Measurements from ENCODE around the gene PRKN.

The PRKN gene

DNA sequence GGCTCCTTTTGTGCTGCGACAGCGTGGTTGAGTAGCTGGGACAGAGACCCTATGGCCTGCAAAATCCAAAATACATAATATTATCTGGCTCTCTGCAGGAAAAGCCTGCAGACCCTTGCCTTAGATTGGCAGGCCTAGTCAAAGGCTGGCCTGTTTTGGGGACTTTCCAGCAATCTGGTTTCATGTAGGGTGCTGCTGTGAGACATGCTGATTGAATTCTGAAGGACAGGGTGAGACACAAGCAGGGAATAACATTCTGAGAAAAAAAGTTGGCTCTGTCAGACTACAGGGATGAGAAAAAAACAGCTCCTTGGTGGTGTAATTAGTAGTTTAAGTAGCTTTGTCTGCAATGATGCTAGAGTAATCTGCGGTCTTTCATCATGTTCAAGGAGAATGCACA lies 1051.0 kb downstream of the PRKN start:
- no peaks in the 10 kb centered on the region for H3K27me3 ChIP-seq (ENCODE audit: control insufficient read depth in 1 of 2, insufficient read depth in 1 of 2, low read length in 2 of 2)
- no peak overlapping the region for H3K23ac ChIP-seq (ENCODE audit: low read length in 2 of 2)
- no peak overlapping the region for H2BK12ac ChIP-seq (ENCODE audit: low read length in 2 of 2)
- no peak overlapping the region for H2AK5ac ChIP-seq (ENCODE audit: low read length, severe bottlenecking)
- H3K4ac ChIP-seq (ENCODE audit: low read depth in 1 of 2, low read length in 2 of 2) = no peak overlapping the region
- no peak overlapping the region for H3K14ac ChIP-seq (ENCODE audit: low read length in 2 of 2)
- H3K4me1 ChIP-seq (ENCODE audit: control insufficient read depth, insufficient read depth, low read depth, low read length) = peaks cover 2% of the 10 kb centered on the region
- no peak for DNase-seq
- H2AFZ ChIP-seq (ENCODE audit: low read depth, low read length) = no peak overlapping the region
- 82% methylated on average over 3 of the region's 3 CpGs for WGBS
- H3K9me3 ChIP-seq (ENCODE audit: control insufficient read depth, low read length) = no peaks in the 10 kb centered on the region
- no peak overlapping the region for H3K18ac ChIP-seq (ENCODE audit: low read depth in 1 of 2, low read length in 2 of 2)
- no peak overlapping the region for H2BK15ac ChIP-seq (ENCODE audit: low read depth, poor library complexity, severe bottlenecking)
- no peak overlapping the region for H4K91ac ChIP-seq (ENCODE audit: low read length)
- H2BK5ac ChIP-seq (ENCODE audit: low read depth, low read length, poor library complexity, severe bottlenecking) = no peak overlapping the region
- H3K9ac ChIP-seq (ENCODE audit: low read length) = no peak overlapping the region
- H3K79me1 ChIP-seq (replicated peaks; ENCODE audit: low read length, poor library complexity, severe bottlenecking) = no peaks in the 10 kb centered on the region
- no peak overlapping the region for H3K4me3 ChIP-seq (ENCODE audit: insufficient read depth in 1 of 2, low read depth in 1 of 2, low read length in 2 of 2)
- no peak overlapping the region for H3K4me2 ChIP-seq (ENCODE audit: low read length, poor library complexity, severe bottlenecking)
- H4K8ac ChIP-seq (ENCODE audit: low read length) = no peak overlapping the region
- H2BK120ac ChIP-seq (ENCODE audit: low read depth, low read length) = no peak overlapping the region
- no peaks in the 10 kb centered on the region for H3K36me3 ChIP-seq (ENCODE audit: control insufficient read depth in 1 of 2, insufficient read depth in 2 of 2, low read depth in 1 of 2, low read length in 2 of 2)
- H3K27ac ChIP-seq (ENCODE audit: low read length, poor library complexity, severe bottlenecking) = no peak overlapping the region

DNA sequence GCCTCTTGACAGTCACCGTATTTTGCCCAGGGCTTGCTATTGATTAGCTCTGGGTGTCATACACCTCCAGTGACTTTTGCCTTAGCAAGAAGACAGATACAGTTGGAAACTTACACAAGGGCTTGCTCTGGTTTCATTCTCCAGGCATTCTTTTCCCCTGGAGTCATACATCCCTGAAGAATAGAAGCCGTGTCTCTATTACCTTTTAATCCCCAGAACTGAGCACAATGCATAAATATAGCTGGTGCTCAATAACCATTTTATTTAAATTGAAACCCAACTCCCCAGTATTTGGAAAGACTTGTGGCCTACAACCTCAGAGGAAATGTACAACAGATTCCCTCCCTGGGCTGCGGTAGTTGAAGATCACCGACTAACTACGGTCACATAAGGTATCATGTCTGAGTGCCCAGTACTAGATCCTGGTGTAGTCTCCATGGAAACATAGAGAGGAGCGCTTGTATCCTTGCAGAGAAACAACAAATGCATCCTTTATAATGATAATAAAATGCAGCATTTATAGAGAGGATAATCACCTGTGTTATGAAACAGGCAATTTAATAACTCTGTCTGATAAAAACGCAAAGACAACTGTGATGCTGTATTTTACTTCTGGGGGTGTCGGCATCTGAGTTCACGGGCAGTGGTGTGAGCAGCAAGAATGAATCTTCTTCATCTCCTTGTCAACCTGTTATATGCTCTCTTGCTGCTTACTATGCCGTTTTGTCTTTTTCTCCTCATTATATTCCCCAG lies 1052.5 kb downstream of the PRKN start:
- Histone ChIP-seq H4K8ac (ENCODE audit: low read length) (no peak overlapping the region), H2BK120ac (ENCODE audit: low read depth, low read length) (no peak overlapping the region), H2BK5ac (ENCODE audit: low read depth, low read length, poor library complexity, severe bottlenecking) (no peak overlapping the region), H3K4me3 (ENCODE audit: insufficient read depth in 1 of 2, low read depth in 1 of 2, low read length in 2 of 2) (no peak overlapping the region), H3K9me3 (ENCODE audit: control insufficient read depth, low read length) (no peaks in the 10 kb centered on the region), H3K79me1 (replicated peaks; ENCODE audit: low read length, poor library complexity, severe bottlenecking) (no peaks in the 10 kb centered on the region), H3K14ac (ENCODE audit: low read length in 2 of 2) (no peak overlapping the region), H3K4me2 (ENCODE audit: low read length, poor library complexity, severe bottlenecking) (no peak overlapping the region), H2AFZ (ENCODE audit: low read depth, low read length) (no peak overlapping the region), H2AK5ac (ENCODE audit: low read length, severe bottlenecking) (no peak overlapping the region), H2BK12ac (ENCODE audit: low read length in 2 of 2) (no peak overlapping the region), H3K18ac (ENCODE audit: low read depth in 1 of 2, low read length in 2 of 2) (no peak overlapping the region), H2BK15ac (ENCODE audit: low read depth, poor library complexity, severe bottlenecking) (no peak overlapping the region), H3K23ac (ENCODE audit: low read length in 2 of 2) (no peak overlapping the region), H3K36me3 (ENCODE audit: control insufficient read depth in 1 of 2, insufficient read depth in 2 of 2, low read depth in 1 of 2, low read length in 2 of 2) (no peaks in the 10 kb centered on the region), H3K27me3 (ENCODE audit: control insufficient read depth in 1 of 2, insufficient read depth in 1 of 2, low read length in 2 of 2) (no peaks in the 10 kb centered on the region), H3K27ac (ENCODE audit: low read length, poor library complexity, severe bottlenecking) (no peak overlapping the region), H3K4me1 (ENCODE audit: control insufficient read depth, insufficient read depth, low read depth, low read length) (peaks cover 2% of the 10 kb centered on the region), H3K4ac (ENCODE audit: low read depth in 1 of 2, low read length in 2 of 2) (no peak overlapping the region), H4K91ac (ENCODE audit: low read length) (no peak overlapping the region), H3K9ac (ENCODE audit: low read length) (no peak overlapping the region)
- 88% methylated on average over 9 of the region's 10 CpGs for WGBS
- DNase-seq = no peak

DNA sequence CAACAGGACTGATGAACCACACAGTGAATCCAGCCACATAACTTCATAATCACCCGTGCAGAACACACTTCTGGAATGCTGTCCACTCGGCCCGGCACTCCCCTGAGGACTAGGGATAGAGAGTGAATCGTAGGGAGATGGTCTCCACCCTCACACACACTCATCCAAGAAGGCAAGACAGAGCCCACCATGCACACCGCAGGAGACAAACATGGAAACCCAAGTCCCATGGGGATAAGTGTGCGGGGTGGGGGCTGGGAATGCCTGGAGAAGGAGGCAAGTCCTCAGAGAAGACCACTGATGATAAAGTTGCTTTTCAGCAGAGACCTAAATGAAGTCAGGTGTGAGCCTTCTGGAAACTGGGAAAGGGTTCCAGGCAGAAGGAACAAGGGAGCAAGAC lies 1054.5 kb downstream of the PRKN start:
- Histone ChIP-seq H2BK15ac (ENCODE audit: low read depth, poor library complexity, severe bottlenecking) (no peak overlapping the region), H3K4me3 (ENCODE audit: insufficient read depth in 1 of 2, low read depth in 1 of 2, low read length in 2 of 2) (no peak overlapping the region), H4K8ac (ENCODE audit: low read length) (no peak overlapping the region), H2BK5ac (ENCODE audit: low read depth, low read length, poor library complexity, severe bottlenecking) (no peak overlapping the region), H3K14ac (ENCODE audit: low read length in 2 of 2) (no peak overlapping the region), H3K9ac (ENCODE audit: low read length) (no peak overlapping the region), H3K27me3 (ENCODE audit: control insufficient read depth in 1 of 2, insufficient read depth in 1 of 2, low read length in 2 of 2) (no peaks in the 10 kb centered on the region), H3K36me3 (ENCODE audit: control insufficient read depth in 1 of 2, insufficient read depth in 2 of 2, low read depth in 1 of 2, low read length in 2 of 2) (no peaks in the 10 kb centered on the region), H3K9me3 (ENCODE audit: control insufficient read depth, low read length) (no peaks in the 10 kb centered on the region), H4K91ac (ENCODE audit: low read length) (no peak overlapping the region), H3K4me2 (ENCODE audit: low read length, poor library complexity, severe bottlenecking) (no peak overlapping the region), H2BK12ac (ENCODE audit: low read length in 2 of 2) (no peak overlapping the region), H2AFZ (ENCODE audit: low read depth, low read length) (no peak overlapping the region), H3K79me1 (replicated peaks; ENCODE audit: low read length, poor library complexity, severe bottlenecking) (no peaks in the 10 kb centered on the region), H3K27ac (ENCODE audit: low read length, poor library complexity, severe bottlenecking) (no peak overlapping the region), H3K23ac (ENCODE audit: low read length in 2 of 2) (no peak overlapping the region), H3K18ac (ENCODE audit: low read depth in 1 of 2, low read length in 2 of 2) (no peak overlapping the region), H2AK5ac (ENCODE audit: low read length, severe bottlenecking) (no peak overlapping the region), H2BK120ac (ENCODE audit: low read depth, low read length) (no peak overlapping the region), H3K4ac (ENCODE audit: low read depth in 1 of 2, low read length in 2 of 2) (no peak overlapping the region), H3K4me1 (ENCODE audit: control insufficient read depth, insufficient read depth, low read depth, low read length) (peaks cover 2% of the 10 kb centered on the region)
- no peak for DNase-seq
- WGBS = 87% methylated on average over 4 of the region's 6 CpGs

DNA sequence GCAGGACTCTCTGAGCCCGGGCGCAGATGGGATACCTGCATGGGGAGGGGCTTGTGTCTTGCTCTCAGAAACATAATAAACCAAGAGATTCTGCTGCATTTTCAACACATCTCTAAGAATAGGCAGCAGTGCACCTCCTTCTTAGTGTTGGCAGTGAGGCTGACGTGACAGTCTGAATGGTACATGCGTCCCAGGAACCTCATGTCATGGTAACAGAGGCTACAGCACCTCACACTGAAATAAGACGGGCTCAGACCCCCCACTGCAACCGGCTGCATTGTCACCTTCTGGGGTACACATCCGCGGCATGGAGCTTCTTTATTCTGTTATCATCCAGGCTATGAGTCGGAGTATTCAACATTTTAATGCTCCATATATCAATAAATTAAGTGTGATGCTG lies 1056.4 kb downstream of the PRKN start:
- Histone ChIP-seq H2AK5ac (ENCODE audit: low read length, severe bottlenecking) (no peak overlapping the region), H3K27ac (ENCODE audit: low read length, poor library complexity, severe bottlenecking) (no peak overlapping the region), H3K14ac (ENCODE audit: low read length in 2 of 2) (no peak overlapping the region), H4K91ac (ENCODE audit: low read length) (no peak overlapping the region), H3K4me3 (ENCODE audit: insufficient read depth in 1 of 2, low read depth in 1 of 2, low read length in 2 of 2) (no peak overlapping the region), H2BK15ac (ENCODE audit: low read depth, poor library complexity, severe bottlenecking) (no peak overlapping the region), H3K36me3 (ENCODE audit: control insufficient read depth in 1 of 2, insufficient read depth in 2 of 2, low read depth in 1 of 2, low read length in 2 of 2) (no peaks in the 10 kb centered on the region), H3K27me3 (ENCODE audit: control insufficient read depth in 1 of 2, insufficient read depth in 1 of 2, low read length in 2 of 2) (no peaks in the 10 kb centered on the region), H3K4me2 (ENCODE audit: low read length, poor library complexity, severe bottlenecking) (no peak overlapping the region), H3K23ac (ENCODE audit: low read length in 2 of 2) (no peak overlapping the region), H2BK12ac (ENCODE audit: low read length in 2 of 2) (no peak overlapping the region), H3K9me3 (ENCODE audit: control insufficient read depth, low read length) (no peaks in the 10 kb centered on the region), H3K4ac (ENCODE audit: low read depth in 1 of 2, low read length in 2 of 2) (no peak overlapping the region), H2AFZ (ENCODE audit: low read depth, low read length) (no peak overlapping the region), H2BK5ac (ENCODE audit: low read depth, low read length, poor library complexity, severe bottlenecking) (no peak overlapping the region), H3K79me1 (replicated peaks; ENCODE audit: low read length, poor library complexity, severe bottlenecking) (no peaks in the 10 kb centered on the region), H3K18ac (ENCODE audit: low read depth in 1 of 2, low read length in 2 of 2) (no peak overlapping the region), H3K4me1 (ENCODE audit: control insufficient read depth, insufficient read depth, low read depth, low read length) (peaks cover 2% of the 10 kb centered on the region), H3K9ac (ENCODE audit: low read length) (no peak overlapping the region), H4K8ac (ENCODE audit: low read length) (no peak overlapping the region), H2BK120ac (ENCODE audit: low read depth, low read length) (no peak overlapping the region)
- 69% methylated on average over 6 of the region's 9 CpGs for WGBS
- DNase-seq = no peak
